Karpas-422 (cell line): Measurements from ENCODE around the gene ZSWIM4. TPM values are rescaled to one million over a fixed set of nuclear protein-coding genes. Genes with fewer than 3 reads are reported as not detected.
"Not testable (repeated sequence)": the region's sequence is repeated elsewhere in the genome, so short reads cannot be mapped to it uniquely, and the experiment has no call there.

Source experiments
- DNase-seq: peaks from one replicate; pipeline ENCODE4 v3.0.0-alpha.2; 2015
- H2AFZ ChIP-seq: fragments of 200-600 bp; sonication (generic); 2 replicates; pipeline ENCODE4 v1.6.1; 2014; ENCODE audit warnings: antibody characterized with exemption, low read length, mixed read lengths
- H3K27ac ChIP-seq: fragments of 200-600 bp; sonication (generic); 2 replicates; pipeline ENCODE4 v1.5.1; 2014; ENCODE audit warnings: mild to moderate bottlenecking, low read length, moderate library complexity
- H3K27me3 ChIP-seq: fragments of 200-600 bp; sonication (generic); 2 replicates; pipeline ENCODE4 v1.6.1; 2014; ENCODE audit warnings: low read length, mixed read lengths
- H3K36me3 ChIP-seq: fragments of 200-600 bp; sonication (generic); 2 replicates; pipeline ENCODE4 v1.6.1; 2014; ENCODE audit warnings: low read length, mixed read lengths; ENCODE audit not compliant: insufficient read depth
- H3K4me1 ChIP-seq: fragments of 200-600 bp; sonication (generic); 2 replicates; pipeline ENCODE4 v1.6.1; 2014; ENCODE audit warnings: mild to moderate bottlenecking, low read length, mixed read lengths
- H3K4me2 ChIP-seq: fragments of 200-600 bp; sonication (generic); 2 replicates; pipeline ENCODE4 v1.6.1; 2014; ENCODE audit warnings: low read length, low read depth, mild to moderate bottlenecking; ENCODE audit not compliant: poor library complexity, severe bottlenecking
- H3K4me3 ChIP-seq: fragments of 200-600 bp; sonication (generic); 2 replicates; pipeline ENCODE4 v1.5.1; 2014; ENCODE audit warnings: mild to moderate bottlenecking, antibody characterized with exemption, low read length, mixed read lengths
- H3K79me2 ChIP-seq: fragments of 200-600 bp; sonication (generic); 2 replicates; pipeline ENCODE4 v1.6.1; 2014; ENCODE audit warnings: mild to moderate bottlenecking, low read length, mixed read lengths
- H3K9ac ChIP-seq: fragments of 200-600 bp; sonication (generic); 2 replicates; pipeline ENCODE4 v1.6.0; 2014; ENCODE audit warnings: low read length
- H3K9me2 ChIP-seq: fragments of 200-600 bp; sonication (generic), shearing (Covaris generic); replicated peaks from 2 replicates; pipeline ENCODE4 v1.6.0; 2014; ENCODE audit warnings: mild to moderate bottlenecking, low read length, moderate library complexity; ENCODE audit not compliant: insufficient read depth
- H3K9me3 ChIP-seq: fragments of 300-700, 200-600 bp; sonication (generic); 2 replicates; pipeline ENCODE4 v1.6.1; 2014; ENCODE audit warnings: low read length, mixed read lengths
- H4K20me1 ChIP-seq: fragments of 200-600 bp; sonication (generic); 2 replicates; pipeline ENCODE4 v1.6.1; 2014; ENCODE audit warnings: mild to moderate bottlenecking, antibody characterized with exemption, low read length, low read depth; ENCODE audit not compliant: insufficient read depth
- total RNA-seq: library from RNA; depleted of rRNA; stranded (reverse); fragments of >200 nt; shearing (Covaris generic); gene quantifications from 2 replicates; pipeline ENCODE4 v1.2.3, GENCODE V29; 2014; ENCODE audit warnings: low replicate concordance

Gene ZSWIM4
- total RNA-seq, 1 experiment from 2014 or later, result 7.3 TPM

GRCh38 chr19:13846557-13847406 lies 51.5 kb downstream of the ZSWIM4 start:
- Histone ChIP-seq H4K20me1 (no peaks in the 10 kb centered on the region), H3K27me3 (no peaks in the 10 kb centered on the region), H3K4me1 (peaks cover 23% of the 10 kb centered on the region), H3K4me3 (peak overlapping the region; percentile 60), H3K79me2 (no peaks in the 10 kb centered on the region), H3K9ac (peak overlapping the region; percentile 65), H3K4me2 (peak overlapping the region; percentile 79), H2AFZ (peak overlapping the region; percentile 61; the same call in 1 of the 2 replicates), H3K9me2 (no peaks in the 10 kb centered on the region), H3K36me3 (no peaks in the 10 kb centered on the region), H3K27ac (no peak overlapping the region), H3K9me3 (no peaks in the 10 kb centered on the region)
- DNase-seq, result peak; percentile 85

GRCh38 chr19:13847407-13848339 lies 52.4 kb downstream of the ZSWIM4 start:
- Histone ChIP-seq H3K9ac (peak overlapping the region; percentile 65), H3K4me1 (peaks cover 22% of the 10 kb centered on the region)
- peak; percentile 69 for DNase-seq

GRCh38 chr19:13848340-13848677 lies 53.1 kb downstream of the ZSWIM4 start:
- Histone ChIP-seq H4K20me1 (no peaks in the 10 kb centered on the region), H3K9me2 (no peaks in the 10 kb centered on the region), H3K9me3 (no peaks in the 10 kb centered on the region), H3K4me1 (peaks cover 18% of the 10 kb centered on the region), H3K79me2 (no peaks in the 10 kb centered on the region), H3K9ac (no peak overlapping the region), H3K4me3 (no peak overlapping the region), H2AFZ (no peak overlapping the region), H3K27ac (no peak overlapping the region), H3K36me3 (no peaks in the 10 kb centered on the region), H3K27me3 (no peaks in the 10 kb centered on the region), H3K4me2 (no peak overlapping the region)
- DNase-seq, result no peak

More at GRCh38 chr19:13847407-13848339, 52.4 kb downstream of the ZSWIM4 start:
- Histone ChIP-seq H3K9me3 (no peaks in the 10 kb centered on the region), H3K79me2 (no peaks in the 10 kb centered on the region), H4K20me1 (no peaks in the 10 kb centered on the region), H3K4me2 (peak overlapping the region; percentile 79), H3K27ac (no peak overlapping the region), H3K36me3 (no peaks in the 10 kb centered on the region), H3K9me2 (no peaks in the 10 kb centered on the region), H3K27me3 (no peaks in the 10 kb centered on the region), H2AFZ (peak overlapping the region; percentile 61; the same call in 1 of the 2 replicates), H3K4me3 (peak overlapping the region; percentile 60)

- H3K79me2 ChIP-seq, result no peaks in the 10 kb centered on the region
- no peak overlapping the region for H3K4me2 ChIP-seq
- H3K27ac ChIP-seq, result no peak overlapping the region
- no peaks in the 10 kb centered on the region for H3K27me3 ChIP-seq
- H2AFZ ChIP-seq, result no peak overlapping the region
- H3K4me1 ChIP-seq, result peaks cover 18% of the 10 kb centered on the region
- H3K4me3 ChIP-seq, result no peak overlapping the region
- no peaks in the 10 kb centered on the region for H3K9me2 ChIP-seq
- no peaks in the 10 kb centered on the region for H3K9me3 ChIP-seq
- no peaks in the 10 kb centered on the region for H4K20me1 ChIP-seq
- no peaks in the 10 kb centered on the region for H3K36me3 ChIP-seq
- H3K9ac ChIP-seq, result no peak overlapping the region
- DNase-seq, result no peak
Measured at GRCh38 chr19:13848798-13849676, 53.8 kb downstream of the ZSWIM4 start.

- Histone ChIP-seq H3K27me3 (no peaks in the 10 kb centered on the region), H3K27ac (no peak overlapping the region), H3K9me2 (no peaks in the 10 kb centered on the region), H3K9me3 (no peaks in the 10 kb centered on the region), H4K20me1 (no peaks in the 10 kb centered on the region), H3K4me3 (no peak overlapping the region), H3K4me2 (no peak overlapping the region), H3K4me1 (peaks cover 18% of the 10 kb centered on the region), H2AFZ (no peak overlapping the region), H3K36me3 (no peaks in the 10 kb centered on the region), H3K9ac (no peak overlapping the region), H3K79me2 (no peaks in the 10 kb centered on the region)
- no peak for DNase-seq
Measured at GRCh38 chr19:13849991-13850909, 55.0 kb downstream of the ZSWIM4 start.

- H3K9me2 ChIP-seq, result no peaks in the 10 kb centered on the region
- no peaks in the 10 kb centered on the region for H3K36me3 ChIP-seq
- H3K4me2 ChIP-seq, result no peak overlapping the region
- no peak overlapping the region for H3K27ac ChIP-seq
- no peak overlapping the region for H2AFZ ChIP-seq
- DNase-seq, result no peak
- H3K9ac ChIP-seq, result no peak overlapping the region
- H4K20me1 ChIP-seq, result no peaks in the 10 kb centered on the region
- H3K27me3 ChIP-seq, result no peaks in the 10 kb centered on the region
- H3K79me2 ChIP-seq, result no peaks in the 10 kb centered on the region
- H3K9me3 ChIP-seq, result no peaks in the 10 kb centered on the region
- H3K4me1 ChIP-seq, result peaks cover 18% of the 10 kb centered on the region
- no peak overlapping the region for H3K4me3 ChIP-seq
Measured at GRCh38 chr19:13850910-13851733, 55.9 kb downstream of the ZSWIM4 start.

GRCh38 chr19:13851734-13852114 lies 56.5 kb downstream of the ZSWIM4 start:
- H2AFZ ChIP-seq, H3K9ac ChIP-seq, H3K36me3 ChIP-seq, H3K4me3 ChIP-seq, H3K9me3 ChIP-seq, H4K20me1 ChIP-seq, H3K9me2 ChIP-seq, H3K79me2 ChIP-seq, DNase-seq, H3K27ac ChIP-seq, H3K27me3 ChIP-seq, H3K4me2 ChIP-seq: not testable (repeated sequence)
- peaks cover 12% of the 10 kb centered on the region for H3K4me1 ChIP-seq
